ENCODE measurements around the gene SRGAP3. TPM values are rescaled to one million over a fixed set of nuclear protein-coding genes. Genes with fewer than 3 reads are reported as not detected.
A peak's percentile ranks its signal among the peaks of the same experiment; 100 is the strongest.

SRGAP3 gene
- total and polyA plus RNA-seq, 7 donors: 0.69 to 7.7 (median 5.8) TPM

DNA sequence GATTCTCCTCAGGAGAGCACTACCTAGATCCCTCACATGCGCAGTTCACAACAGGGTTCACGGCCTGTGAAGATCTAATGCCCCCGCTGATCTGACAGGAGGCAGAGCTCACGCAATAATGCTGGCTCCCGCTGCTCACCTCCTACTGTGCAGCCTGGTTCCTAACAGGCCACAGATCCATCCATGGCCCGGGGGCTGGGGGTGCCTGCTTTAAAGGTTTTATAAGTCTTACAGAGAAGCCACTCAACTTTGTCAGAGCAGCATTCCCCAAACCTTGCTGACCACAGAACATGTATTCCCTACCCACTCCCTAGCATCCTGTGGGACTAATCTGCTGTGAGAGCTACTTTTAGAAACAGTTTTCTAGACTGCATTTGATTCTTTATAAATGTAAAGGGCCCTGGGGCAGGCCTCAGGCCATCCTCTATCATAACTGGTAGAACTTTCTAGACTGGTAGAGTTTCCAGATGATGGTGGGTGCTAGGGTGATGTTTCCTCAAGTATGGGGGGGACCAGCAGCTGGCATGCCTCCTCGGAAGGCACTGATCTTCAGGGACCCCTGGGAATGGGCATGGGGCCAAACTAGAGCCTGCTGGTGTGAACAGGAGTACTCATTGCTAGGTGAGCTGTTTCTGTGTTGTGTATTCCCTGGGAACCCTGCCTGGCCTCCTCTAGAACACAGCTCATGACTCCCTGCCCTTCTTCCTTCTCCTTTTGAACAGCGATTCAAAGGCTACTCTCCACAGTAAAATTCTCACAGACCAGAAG is 260.5 kb downstream of the SRGAP3 start:
- no peaks in the 10 kb centered on the region for H3K36me3 ChIP-seq
- peaks cover 0 to 8% (median 0%) of the 10 kb centered on the region in 4 donors for H3K4me1 ChIP-seq
- H3K4me3 ChIP-seq: no peak overlapping the region
- TF ChIP-seq POLR2AphosphoS5 (IDR thresholded peaks at IDR 0.05) (no peak), POLR2A (IDR thresholded peaks at IDR 0.05) (no peak), EP300 (IDR thresholded peaks at IDR 0.05) (no peak)
- TF ChIP-seq, protein P1, sequence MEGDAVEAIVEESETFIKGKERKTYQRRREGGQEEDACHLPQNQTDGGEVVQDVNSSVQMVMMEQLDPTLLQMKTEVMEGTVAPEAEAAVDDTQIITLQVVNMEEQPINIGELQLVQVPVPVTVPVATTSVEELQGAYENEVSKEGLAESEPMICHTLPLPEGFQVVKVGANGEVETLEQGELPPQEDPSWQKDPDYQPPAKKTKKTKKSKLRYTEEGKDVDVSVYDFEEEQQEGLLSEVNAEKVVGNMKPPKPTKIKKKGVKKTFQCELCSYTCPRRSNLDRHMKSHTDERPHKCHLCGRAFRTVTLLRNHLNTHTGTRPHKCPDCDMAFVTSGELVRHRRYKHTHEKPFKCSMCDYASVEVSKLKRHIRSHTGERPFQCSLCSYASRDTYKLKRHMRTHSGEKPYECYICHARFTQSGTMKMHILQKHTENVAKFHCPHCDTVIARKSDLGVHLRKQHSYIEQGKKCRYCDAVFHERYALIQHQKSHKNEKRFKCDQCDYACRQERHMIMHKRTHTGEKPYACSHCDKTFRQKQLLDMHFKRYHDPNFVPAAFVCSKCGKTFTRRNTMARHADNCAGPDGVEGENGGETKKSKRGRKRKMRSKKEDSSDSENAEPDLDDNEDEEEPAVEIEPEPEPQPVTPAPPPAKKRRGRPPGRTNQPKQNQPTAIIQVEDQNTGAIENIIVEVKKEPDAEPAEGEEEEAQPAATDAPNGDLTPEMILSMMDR (IDR thresholded peaks at IDR 0.05): no peak
- no peak for DNase-seq
- H3K27ac ChIP-seq: no peak overlapping the region
- 91 to 96% methylated on average over 8 of the region's 8 CpGs for WGBS, 2 donors
- H3K9me3 ChIP-seq: no peaks in the 10 kb centered on the region
- no peaks in the 10 kb centered on the region for H3K27me3 ChIP-seq
- intact Hi-C loops (cut with DNase I): loop anchor here (1.0 to 5.0 kb wide), 2 partner anchors 78 to 313 kb away; no protein-coding TSS in a partner anchor

- Histone ChIP-seq H3K4me1 (peaks cover 0 to 8% (median 0%) of the 10 kb centered on the region in 4 donors), H3K9me3 (no peaks in the 10 kb centered on the region), H3K27ac (no peak overlapping the region), H3K27me3 (no peaks in the 10 kb centered on the region), H3K36me3 (no peaks in the 10 kb centered on the region), H3K4me3 (no peak overlapping the region)
- DNase-seq: no peak
- TF ChIP-seq POLR2AphosphoS5 (IDR thresholded peaks at IDR 0.05) (no peak), POLR2A (IDR thresholded peaks at IDR 0.05) (no peak), EP300 (IDR thresholded peaks at IDR 0.05) (no peak)
- TF ChIP-seq, protein P1 (IDR thresholded peaks at IDR 0.05): no peak
- intact Hi-C loops (cut with DNase I): loop anchor here (1.0 to 5.0 kb wide), 2 partner anchors 79 to 314 kb away; no protein-coding TSS in a partner anchor
- 59 to 71% methylated on average over 2 of the region's 2 CpGs for WGBS, 2 donors
These were observed 261.1 kb downstream of the SRGAP3 start for GRCh38 chr3:8988384-8988655.

DNA sequence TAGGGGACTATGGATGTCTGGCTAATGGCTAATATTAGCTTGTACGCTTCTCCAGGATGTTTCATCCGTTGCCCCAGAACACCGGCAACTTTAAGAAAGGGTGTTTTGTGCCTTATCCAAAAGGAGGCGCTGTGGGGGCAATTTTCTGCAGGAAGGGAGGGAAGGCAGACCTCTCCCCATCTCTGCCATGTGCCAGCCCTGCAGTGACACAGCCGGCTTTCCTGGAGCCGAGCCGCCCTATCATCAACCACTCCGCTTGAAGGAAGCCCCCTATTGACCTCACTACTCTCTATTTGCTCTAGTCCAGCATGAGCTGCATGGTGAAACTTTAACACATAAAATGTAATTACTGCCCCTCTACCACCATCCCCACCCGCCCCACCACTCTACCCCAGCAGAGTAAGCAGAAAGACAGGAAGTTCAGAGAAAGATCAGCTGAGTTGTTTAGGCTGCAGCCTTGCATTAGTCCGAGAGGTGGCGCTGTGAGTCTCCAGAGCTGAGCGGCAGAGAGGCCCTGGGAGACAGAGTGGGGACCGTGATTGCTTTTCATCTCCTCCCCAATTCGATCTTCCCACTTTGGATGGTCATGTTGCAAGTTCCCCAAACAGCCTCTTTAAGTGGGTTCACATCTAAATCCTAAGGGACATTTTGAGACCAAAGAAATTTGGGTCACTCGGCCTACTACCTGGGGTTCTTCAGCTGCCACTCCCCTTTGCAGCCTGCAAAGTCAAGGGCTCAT is 261.6 kb downstream of the SRGAP3 start:
- 29 to 59% methylated on average over 15 of the region's 15 CpGs for whole genome bisulfite sequencing, 2 donors
- Histone ChIP-seq H3K27me3 (no peaks in the 10 kb centered on the region), H3K36me3 (no peaks in the 10 kb centered on the region), H3K9me3 (no peaks in the 10 kb centered on the region), H3K27ac (no peak overlapping the region), H3K4me3 (no peak overlapping the region), H3K4me1 (peaks cover 0 to 8% (median 0%) of the 10 kb centered on the region in 4 donors)
- DNase-seq: peak; percentile 79
- intact Hi-C loops (cut with DNase I): loop anchor here (1.0 to 5.0 kb wide), 2 partner anchors 79 to 314 kb away; no protein-coding TSS in a partner anchor
- TF ChIP-seq POLR2AphosphoS5 (IDR thresholded peaks at IDR 0.05): no peak
- TF ChIP-seq, protein P1 (IDR thresholded peaks at IDR 0.05): peak; percentile 46 to 68 (median 62)

DNA sequence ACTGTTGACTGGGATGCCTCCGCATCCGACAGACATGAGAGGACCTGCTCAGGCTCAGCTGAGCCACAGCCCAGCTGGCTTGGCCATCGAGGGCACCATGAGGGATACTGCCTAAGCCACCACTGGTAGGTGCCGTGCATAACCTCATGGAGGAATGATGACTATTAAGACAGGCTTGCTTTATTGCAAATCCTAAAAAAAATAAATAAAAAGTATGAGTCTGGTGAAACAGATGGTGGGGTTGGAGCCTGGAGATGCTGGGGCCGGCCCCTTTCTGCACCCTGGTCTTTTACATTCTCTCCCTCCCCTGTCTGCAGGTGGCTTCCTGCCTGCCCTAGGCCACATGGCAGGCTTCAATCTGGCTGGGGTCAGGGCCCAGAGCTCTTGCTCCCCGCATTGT is 262.2 kb downstream of the SRGAP3 start:
- TF ChIP-seq POLR2AphosphoS5 (IDR thresholded peaks at IDR 0.05) (no peak), EP300 (IDR thresholded peaks at IDR 0.05) (no peak), POLR2A (IDR thresholded peaks at IDR 0.05) (no peak)
- TF ChIP-seq, protein P1 (IDR thresholded peaks at IDR 0.05): no peak
- no peaks in the 10 kb centered on the region for H3K27me3 ChIP-seq
- no peak overlapping the region for H3K27ac ChIP-seq
- WGBS, 2 donors: 81 to 89% methylated on average over 6 of the region's 6 CpGs
- no peak overlapping the region for H3K4me3 ChIP-seq
- intact Hi-C loops (cut with DNase I): loop anchor here (5.0 kb wide), 1 partner anchor 315 kb away; no protein-coding TSS in a partner anchor
- no peaks in the 10 kb centered on the region for H3K9me3 ChIP-seq
- no peaks in the 10 kb centered on the region for H3K36me3 ChIP-seq
- H3K4me1 ChIP-seq: peaks cover 0 to 8% (median 0%) of the 10 kb centered on the region in 4 donors
- no peak for DNase-seq
